ENCODE measurements around the gene GPR17.

GRCh38 chr2:127641846-127642507 is 4.0 kb upstream of the GPR17 start:
- TF ChIP-seq CTCF (conservative IDR thresholded peaks at IDR 0.05; ENCODE audit: low read length) (no peak), EZH2phosphoT487 (IDR thresholded peaks at IDR 0.05; ENCODE audit: borderline replicate concordance, low read depth, low read length) (no peak)

Data from OCI-LY7 (cell line).